ENCODE measurements around the gene VIM.

VIM gene

GRCh38 chr10:17202999-17203398 is 25.0 kb upstream of the VIM start:
- Histone ChIP-seq H3K27ac (ENCODE audit: low read depth, low read length, poor library complexity, severe bottlenecking) (no peak overlapping the region), H3F3A (ENCODE audit: insufficient read depth, low read length) (no peaks in the 10 kb centered on the region), H3K9me3 (ENCODE audit: low read length) (no peaks in the 10 kb centered on the region), H3K79me2 (ENCODE audit: insufficient read depth, low read length) (no peaks in the 10 kb centered on the region), H3K4me2 (ENCODE audit: low read length) (no peak overlapping the region), H4K20me1 (ENCODE audit: insufficient read depth, low read length) (no peaks in the 10 kb centered on the region), H3K4me1 (ENCODE audit: insufficient read depth, low read length, severe bottlenecking) (peaks cover 13% of the 10 kb centered on the region), H3K9me2 (ENCODE audit: low read depth, low read length) (no peaks in the 10 kb centered on the region), H3K36me3 (ENCODE audit: insufficient read depth, low read length) (no peaks in the 10 kb centered on the region), H2AFZ (ENCODE audit: low read length) (no peak overlapping the region), H3K4me3 (ENCODE audit: low read depth, low read length, poor library complexity, severe bottlenecking) (no peak overlapping the region), H3K9ac (ENCODE audit: low read length) (no peak overlapping the region), H3K27me3 (ENCODE audit: insufficient read depth, low read length) (no peaks in the 10 kb centered on the region)
- TF ChIP-seq EZH2 (IDR thresholded peaks at IDR 0.05; ENCODE audit: borderline replicate concordance, low read length) = no peak
- TF ChIP-seq CTCF (IDR thresholded peaks at IDR 0.05; ENCODE audit: low read length) = no peak

- no peaks in the 10 kb centered on the region for H3F3A ChIP-seq (ENCODE audit: insufficient read depth, low read length)
- H4K20me1 ChIP-seq (ENCODE audit: insufficient read depth, low read length) = no peaks in the 10 kb centered on the region
- H3K27ac ChIP-seq (ENCODE audit: low read depth, low read length, poor library complexity, severe bottlenecking) = no peak overlapping the region
- no peaks in the 10 kb centered on the region for H3K27me3 ChIP-seq (ENCODE audit: insufficient read depth, low read length)
- H3K4me2 ChIP-seq (ENCODE audit: low read length) = no peak overlapping the region
- peak overlapping the region; percentile 25; the same call in 1 of the 2 replicates for H2AFZ ChIP-seq (ENCODE audit: low read length)
- no peak overlapping the region for H3K9ac ChIP-seq (ENCODE audit: low read length)
- H3K4me3 ChIP-seq (ENCODE audit: low read depth, low read length, poor library complexity, severe bottlenecking) = no peak overlapping the region
- H3K9me2 ChIP-seq (ENCODE audit: low read depth, low read length) = no peaks in the 10 kb centered on the region
- no peaks in the 10 kb centered on the region for H3K36me3 ChIP-seq (ENCODE audit: insufficient read depth, low read length)
- peaks cover 13% of the 10 kb centered on the region for H3K4me1 ChIP-seq (ENCODE audit: insufficient read depth, low read length, severe bottlenecking)
- no peak for TF ChIP-seq CTCF (IDR thresholded peaks at IDR 0.05; ENCODE audit: low read length)
- no peak for TF ChIP-seq EZH2 (IDR thresholded peaks at IDR 0.05; ENCODE audit: borderline replicate concordance, low read length)
- H3K79me2 ChIP-seq (ENCODE audit: insufficient read depth, low read length) = no peaks in the 10 kb centered on the region
- no peaks in the 10 kb centered on the region for H3K9me3 ChIP-seq (ENCODE audit: low read length)
These were observed 24.6 kb upstream of the VIM start for GRCh38 chr10:17203416-17203815.

GRCh38 chr10:17206210-17206709 is 21.8 kb upstream of the VIM start:
- H3K9me2 ChIP-seq (ENCODE audit: low read depth, low read length) = no peaks in the 10 kb centered on the region
- no peaks in the 10 kb centered on the region for H3F3A ChIP-seq (ENCODE audit: insufficient read depth, low read length)
- no peak overlapping the region for H2AFZ ChIP-seq (ENCODE audit: low read length)
- H3K4me3 ChIP-seq (ENCODE audit: low read depth, low read length, poor library complexity, severe bottlenecking) = no peak overlapping the region
- no peaks in the 10 kb centered on the region for H3K9me3 ChIP-seq (ENCODE audit: low read length)
- no peaks in the 10 kb centered on the region for H3K79me2 ChIP-seq (ENCODE audit: insufficient read depth, low read length)
- no peaks in the 10 kb centered on the region for H3K36me3 ChIP-seq (ENCODE audit: insufficient read depth, low read length)
- TF ChIP-seq EZH2 (IDR thresholded peaks at IDR 0.05; ENCODE audit: borderline replicate concordance, low read length) (no peak), CTCF (IDR thresholded peaks at IDR 0.05; ENCODE audit: low read length) (no peak)
- no peak overlapping the region for H3K27ac ChIP-seq (ENCODE audit: low read depth, low read length, poor library complexity, severe bottlenecking)
- H3K4me1 ChIP-seq (ENCODE audit: insufficient read depth, low read length, severe bottlenecking) = peaks cover 3% of the 10 kb centered on the region
- H3K27me3 ChIP-seq (ENCODE audit: insufficient read depth, low read length) = no peaks in the 10 kb centered on the region
- no peaks in the 10 kb centered on the region for H4K20me1 ChIP-seq (ENCODE audit: insufficient read depth, low read length)
- H3K9ac ChIP-seq (ENCODE audit: low read length) = no peak overlapping the region
- no peak overlapping the region for H3K4me2 ChIP-seq (ENCODE audit: low read length)
